ENCODE measurements around the gene EFEMP1.
"Not testable (repeated sequence)": the region's sequence is repeated elsewhere in the genome, so short reads cannot be mapped to it uniquely, and the experiment has no call there.

Gene EFEMP1

DNA sequence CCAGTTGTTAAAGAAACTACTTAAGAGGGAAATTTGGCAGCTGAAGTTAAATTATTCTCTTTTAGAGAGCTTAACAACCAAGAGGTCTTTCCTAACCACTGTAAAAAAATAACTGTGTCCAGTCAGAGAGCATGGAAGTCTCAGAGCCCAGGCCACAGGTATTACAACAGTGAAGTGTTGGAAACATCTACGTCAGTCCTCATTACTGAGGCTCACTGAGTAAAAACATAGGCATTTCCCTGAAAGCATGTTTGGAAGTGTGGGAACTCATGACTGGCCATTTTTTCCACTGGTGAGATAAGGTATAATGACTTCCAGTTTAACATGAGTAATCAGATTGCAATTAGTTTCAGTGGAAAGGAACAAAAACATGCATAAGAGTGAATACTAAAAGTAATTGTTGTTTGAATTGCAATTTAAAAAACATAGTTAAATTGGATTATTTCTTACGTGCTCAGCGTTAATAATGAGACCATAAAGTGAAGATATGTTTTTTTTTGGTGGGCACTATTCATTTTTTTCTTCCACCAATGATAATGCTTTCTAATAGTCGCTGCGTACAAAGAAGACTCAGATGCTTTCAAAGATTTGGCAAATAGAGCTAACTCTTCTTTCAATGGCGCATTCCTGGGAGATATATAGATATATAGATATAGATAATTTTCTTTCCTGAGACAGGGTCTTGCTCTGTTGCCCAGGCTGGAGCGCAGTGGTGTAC is 60.8 kb downstream of the EFEMP1 start:
- no peak for DNase-seq

DNA sequence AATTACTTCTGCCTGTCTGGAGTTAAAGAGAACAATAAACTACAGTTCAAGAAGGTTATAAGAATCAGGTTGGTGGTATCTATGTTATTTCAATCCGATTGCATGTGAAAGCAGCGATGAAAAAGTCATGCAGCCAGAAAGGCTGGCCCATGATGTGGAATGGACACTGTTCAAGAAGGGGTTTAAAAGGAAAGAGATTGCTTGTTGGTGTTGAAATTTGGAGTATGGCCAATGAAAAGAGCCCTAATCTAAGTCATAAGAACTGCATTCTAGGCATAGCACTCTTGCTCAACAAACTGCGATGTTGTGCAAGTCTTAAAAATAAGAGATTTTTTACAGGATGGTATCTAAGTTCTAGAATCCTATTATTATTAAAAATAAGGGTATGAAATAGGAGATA is 61.3 kb downstream of the EFEMP1 start:
- DNase-seq, result no peak

DNA sequence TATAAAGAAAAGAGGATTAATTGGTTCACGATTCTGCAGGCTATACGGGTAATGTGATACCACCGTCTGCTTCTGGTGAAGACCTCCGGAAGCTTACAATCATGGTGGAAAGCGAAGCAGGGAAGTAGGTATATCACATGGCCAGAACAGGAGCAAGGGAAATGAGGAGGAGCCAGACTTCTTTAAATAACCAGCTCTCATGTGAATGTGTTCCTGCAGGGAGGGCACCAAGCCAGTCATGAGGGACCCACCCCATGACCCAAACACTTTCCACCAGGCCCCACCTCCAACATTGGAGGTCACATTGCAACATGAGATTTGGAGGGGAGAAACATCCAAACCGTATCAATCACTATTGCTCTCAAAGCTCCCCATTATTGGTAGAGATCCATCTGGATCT is 61.8 kb downstream of the EFEMP1 start:
- DNase-seq, result no peak

DNA sequence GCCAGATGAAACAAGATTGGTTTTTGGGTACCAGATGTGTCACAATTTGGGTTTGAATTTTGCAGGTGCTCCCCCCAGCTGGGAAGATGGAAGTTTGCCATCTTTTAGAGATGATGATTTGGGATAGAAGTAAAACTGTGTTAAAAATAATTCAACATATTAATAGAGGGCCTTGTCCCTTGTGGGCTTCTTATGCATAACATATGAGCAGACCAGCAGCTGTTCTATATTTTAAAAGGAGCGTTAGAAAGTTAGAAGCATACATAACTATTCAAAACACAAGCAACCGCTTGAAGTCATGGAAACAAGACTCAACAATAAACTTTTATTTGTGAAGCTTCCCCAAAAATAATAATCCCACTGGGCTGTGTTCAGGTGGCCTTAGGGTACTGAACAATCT is 62.8 kb downstream of the EFEMP1 start:
- DNase-seq, result no peak

DNA sequence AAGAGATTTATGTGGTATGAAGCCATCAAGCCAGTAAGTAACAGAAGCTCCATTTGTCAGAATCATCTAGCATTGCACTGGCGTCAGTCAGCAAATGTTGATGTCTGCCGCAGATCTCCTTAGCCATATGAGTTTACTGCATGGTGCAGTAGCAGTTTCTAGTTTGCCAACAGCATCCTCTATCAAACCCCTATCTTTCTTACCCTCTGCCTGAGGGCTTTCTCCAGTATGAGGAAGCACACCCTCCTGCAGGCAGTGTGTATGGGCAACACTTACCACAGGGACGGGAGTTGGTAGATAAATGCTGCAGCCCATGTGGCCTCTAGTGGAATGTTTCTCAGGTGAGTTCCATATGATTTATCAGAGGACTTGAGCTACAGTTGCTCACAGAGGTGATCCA is 63.7 kb downstream of the EFEMP1 start:
- DNase-seq, result no peak

DNA sequence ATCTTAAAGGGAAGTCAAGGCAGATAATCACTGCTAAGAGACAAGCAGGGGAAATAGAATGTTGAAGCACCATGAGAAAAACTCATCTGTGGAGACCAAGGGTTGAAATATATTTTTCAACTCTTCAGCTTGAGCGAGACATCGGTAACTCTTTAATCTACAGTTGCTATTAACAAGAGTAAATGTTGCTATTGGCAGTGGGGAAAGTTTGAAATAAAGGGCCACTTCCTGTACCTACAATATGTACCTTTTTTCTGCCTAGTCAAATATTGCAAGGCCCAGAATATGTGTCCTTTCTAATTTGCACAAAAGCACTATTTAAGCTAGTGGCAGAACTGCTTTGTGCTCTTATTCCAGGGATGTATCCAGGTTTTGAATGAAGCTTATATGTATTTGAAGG is 65.8 kb downstream of the EFEMP1 start:
- DNase-seq, result no peak

DNA sequence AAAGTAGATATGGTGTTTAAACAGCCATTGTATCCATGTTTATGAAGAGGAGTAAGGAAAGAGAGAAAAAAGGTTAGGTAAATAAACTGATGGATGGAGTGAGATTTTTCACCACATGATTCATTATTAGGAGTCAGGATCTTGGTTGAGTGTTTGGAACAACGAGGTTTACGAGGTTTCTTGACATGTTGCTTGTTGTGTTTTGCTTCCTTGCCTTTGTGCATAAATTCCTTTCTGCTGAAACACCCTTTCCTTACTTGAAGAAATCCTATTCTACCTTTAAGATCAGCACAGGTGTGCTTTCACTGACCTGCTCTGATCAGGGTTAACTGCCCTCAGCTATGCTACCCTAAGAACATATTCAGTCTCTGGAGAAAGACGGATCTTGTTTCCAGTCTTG is 66.6 kb downstream of the EFEMP1 start:
- no peak for DNase-seq

DNA sequence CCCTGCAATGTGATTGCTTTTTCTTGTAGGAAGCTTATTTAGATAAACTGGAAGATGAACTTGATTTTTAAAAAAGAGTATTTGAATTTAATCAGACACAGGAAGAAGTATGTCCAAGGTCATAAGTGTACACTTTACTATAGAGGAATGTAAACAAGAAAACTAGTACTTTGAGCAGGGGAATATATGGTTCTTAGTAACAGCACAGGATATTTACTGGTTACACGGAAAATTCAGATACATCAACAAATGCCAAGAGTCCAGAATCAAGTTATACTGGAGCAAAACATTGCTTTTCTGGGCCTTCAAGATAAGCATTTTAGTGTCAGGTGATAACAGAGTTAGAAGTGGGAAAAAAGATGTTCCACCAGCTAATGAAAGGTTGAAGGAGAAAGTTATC is 75.5 kb downstream of the EFEMP1 start:
- DNase-seq, result no peak

DNA sequence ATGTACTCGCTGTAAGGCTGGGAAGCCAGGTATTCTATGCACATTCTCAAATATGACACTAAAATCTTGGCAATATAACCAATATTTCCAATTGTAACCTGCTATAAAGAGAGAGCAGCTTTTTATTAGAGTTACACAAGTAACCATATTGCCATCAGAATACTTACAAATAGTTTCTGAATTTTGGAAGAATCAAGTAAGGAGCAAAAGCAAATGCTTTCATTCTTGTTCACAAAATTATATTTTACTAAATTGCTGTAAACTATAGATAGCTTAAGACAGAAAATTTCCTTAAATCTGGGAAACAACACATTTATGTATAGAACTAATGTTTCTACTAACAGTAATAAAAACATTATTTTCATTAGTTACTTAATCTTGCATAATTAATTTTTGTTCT is 77.2 kb downstream of the EFEMP1 start:
- DNase-seq, result no peak

DNA sequence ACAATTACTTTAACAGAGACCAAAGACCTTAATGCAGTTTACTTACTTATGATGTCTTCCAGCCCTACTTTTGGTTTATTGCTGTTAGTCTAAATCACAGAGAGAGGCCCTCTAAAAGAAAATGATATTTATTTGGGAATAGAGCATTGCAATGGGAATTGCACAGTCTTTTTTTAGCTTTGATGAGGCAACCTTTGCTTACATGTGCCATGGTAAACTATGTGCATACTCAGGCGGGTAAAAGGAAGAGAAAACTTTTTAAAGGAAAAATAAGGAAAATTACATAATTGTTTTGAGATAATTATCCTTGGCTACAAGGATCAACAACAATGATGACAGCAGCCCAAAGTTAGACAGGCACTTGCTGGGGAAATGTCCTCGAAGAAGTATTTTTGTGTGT is 78.6 kb downstream of the EFEMP1 start:
- DNase-seq, result no peak

DNA sequence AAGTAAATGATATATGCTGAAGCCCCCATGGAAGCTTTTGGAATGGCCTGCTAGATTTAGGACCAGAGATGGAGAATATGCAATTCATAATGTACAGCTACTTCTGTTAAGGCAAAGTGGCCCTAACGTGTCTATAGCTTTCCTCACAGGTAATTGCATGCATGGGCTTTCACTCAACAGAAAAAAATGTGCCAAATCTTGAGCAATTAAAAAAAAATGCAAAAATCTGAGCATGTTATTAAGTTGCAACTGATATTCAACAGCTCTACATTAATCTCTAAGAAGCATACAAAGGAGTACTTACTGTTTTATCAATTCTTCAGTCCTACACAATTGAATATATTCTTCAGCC is 79.6 kb downstream of the EFEMP1 start:
- no peak for DNase-seq

DNA sequence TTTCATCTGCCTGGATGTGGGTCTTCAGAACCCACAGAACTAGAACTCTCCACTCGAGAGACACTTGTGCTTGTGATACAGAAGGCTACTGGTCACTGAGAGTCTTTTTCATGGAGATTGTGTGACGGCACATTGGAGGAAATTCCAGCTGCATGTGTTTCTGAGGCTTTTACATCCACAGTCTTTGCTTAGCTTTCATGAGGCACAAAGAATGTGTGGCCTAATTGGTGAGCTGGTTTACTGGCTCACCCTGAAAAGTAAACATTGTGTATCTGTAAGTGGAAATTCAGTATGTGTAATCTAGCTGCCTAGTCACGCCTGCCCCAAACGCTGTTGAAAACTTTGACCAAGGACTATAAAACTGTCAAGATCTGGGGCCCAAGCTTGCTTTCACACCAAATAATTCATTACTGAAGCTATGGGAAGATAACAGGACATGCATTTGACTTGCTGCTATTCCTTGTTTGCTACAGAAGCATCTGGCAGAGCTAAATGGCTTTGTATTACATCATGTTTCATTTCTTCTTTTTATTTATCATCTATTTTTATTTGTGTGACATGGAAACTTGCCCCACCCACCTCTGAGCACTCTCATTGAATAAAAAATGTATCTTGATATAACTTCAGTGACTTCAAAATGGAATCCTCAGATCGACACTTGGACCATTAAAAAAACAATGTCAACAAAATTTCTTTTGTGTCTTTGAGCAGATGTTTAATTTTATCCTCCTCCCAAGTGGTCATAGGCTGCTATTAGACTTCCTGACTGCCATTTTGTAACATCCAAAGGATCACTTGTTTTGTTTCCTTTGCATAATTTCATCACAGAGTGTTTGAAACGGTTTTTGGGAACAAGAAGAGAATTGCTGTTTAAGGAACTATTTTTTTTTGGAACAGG is 80.2 kb downstream of the EFEMP1 start:
- no peak for DNase-seq

DNA sequence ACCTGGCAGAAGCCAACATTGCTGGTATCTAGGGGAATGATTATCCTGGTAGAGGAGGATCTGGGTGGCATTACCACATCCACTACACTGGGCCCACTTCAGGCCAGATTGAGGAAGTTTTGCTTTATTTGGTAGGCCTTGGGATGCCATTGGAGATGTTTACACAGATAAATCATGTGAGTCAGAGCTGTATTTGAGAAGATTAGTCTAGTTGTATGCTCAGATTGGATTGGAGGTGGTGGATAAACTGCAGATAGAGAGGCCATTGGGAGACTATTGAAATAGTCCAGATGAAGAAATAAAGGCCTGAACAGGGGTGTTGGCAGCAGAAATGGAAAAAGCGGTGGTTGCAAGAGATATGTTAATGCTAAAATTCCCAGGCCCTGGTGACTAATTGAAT is 81.5 kb downstream of the EFEMP1 start:
- no peak for DNase-seq

DNA sequence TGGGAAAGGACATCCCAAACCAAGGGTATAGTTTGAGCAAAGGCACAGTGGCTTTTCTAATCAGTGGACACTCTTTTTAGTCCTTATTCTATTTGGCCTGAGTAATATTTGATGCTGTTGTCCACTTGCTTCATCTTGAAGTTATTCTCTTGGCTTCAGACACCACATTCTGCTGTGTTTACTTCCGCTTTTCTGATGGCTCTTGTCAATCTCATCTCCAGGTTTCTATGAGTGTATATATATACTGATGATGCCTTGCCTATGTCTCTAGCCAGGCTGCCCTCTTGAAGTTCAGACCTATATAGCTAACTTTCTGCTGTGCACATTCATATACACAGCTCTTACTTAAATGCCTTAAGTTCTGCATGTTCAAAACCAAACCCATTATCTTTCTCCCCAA is 83.1 kb downstream of the EFEMP1 start:
- no peak for DNase-seq

DNA sequence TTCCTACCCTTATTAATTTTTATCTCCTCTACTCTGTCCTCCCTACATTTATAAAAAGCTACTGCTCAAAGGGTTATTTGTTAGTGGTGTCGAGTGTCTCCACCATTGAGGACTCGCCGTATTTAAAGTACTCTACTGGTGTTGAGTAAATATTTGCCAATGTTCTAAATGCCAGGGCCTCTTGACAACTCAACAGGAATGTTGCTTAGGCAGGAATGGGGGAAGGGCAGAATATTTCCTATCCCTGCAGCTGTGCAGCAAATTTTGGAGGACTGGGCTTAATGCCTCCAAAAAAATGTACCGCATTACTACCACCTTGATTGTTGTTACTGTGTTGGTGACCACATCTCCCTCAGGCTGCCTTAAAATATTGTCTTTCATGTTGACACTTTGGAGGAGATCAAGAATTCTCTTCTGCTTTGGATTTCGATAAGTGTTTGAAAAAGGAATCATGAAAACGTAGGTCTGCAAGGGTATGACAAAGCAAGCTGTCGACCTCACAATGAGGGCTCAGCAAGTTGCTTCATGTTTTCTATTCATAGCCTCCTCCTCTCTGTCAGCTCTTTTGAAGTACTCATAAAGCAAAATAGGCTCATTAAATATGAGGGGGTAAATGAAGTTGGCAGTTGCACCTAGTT is 84.3 kb downstream of the EFEMP1 start:
- no peak for DNase-seq

DNA sequence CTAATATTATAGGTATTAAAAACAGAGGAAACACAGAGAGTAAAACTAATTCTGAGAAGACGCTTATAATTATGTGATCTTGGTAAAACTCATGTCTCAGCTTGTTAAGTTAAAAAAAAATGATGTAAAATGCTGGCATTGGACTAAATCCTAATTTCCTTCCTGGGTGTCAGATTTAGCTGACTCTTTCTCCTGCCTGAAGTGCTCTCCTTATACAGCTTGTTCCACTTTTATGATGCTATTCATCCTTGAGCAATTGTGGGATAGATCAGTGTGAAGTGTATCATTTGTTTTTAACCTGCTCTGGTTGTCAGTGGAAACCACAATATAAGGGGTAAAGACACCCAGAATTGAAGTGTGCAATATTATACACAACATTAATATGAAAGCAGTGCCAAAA is 84.9 kb downstream of the EFEMP1 start:
- DNase-seq, result no peak

DNA sequence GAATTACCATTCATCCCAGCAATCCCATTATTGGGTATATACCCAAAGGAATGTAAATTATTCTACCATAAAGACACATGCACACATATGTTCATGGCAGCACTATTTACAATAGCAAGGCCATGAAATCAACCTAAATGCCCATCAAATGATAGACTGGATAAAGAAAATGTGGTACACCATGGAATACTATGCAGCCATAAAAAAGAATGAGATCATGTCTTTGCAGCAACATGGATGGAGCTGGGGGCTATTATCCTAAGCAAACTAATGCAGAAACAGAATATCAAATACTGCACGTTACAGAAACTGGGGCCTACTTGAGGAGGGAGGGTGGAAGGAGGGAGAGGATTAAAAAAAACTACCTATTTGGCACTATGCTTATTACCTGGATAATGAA is 85.5 kb downstream of the EFEMP1 start:
- DNase-seq, result not testable (repeated sequence)

DNA sequence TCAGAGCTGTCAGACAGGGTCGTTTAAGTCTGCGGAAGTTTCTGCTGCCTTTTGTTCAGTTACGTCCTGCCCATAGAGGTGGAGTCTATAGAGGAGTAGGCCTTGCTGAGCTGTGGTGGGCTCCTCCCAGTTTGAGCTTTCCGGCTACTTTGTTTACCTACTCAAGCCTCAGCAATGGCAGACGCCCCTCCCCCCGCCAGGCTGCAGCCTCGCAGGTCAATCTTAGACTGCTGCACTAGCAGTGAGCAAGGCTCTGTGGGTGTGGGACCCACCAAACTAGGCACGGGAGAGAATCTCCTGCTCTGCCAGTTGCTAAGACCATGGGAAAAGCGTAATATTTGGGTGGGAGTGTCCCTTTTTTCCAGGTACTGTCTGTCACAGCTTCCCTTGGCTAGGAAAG is 86.5 kb downstream of the EFEMP1 start:
- no peak for DNase-seq

DNA sequence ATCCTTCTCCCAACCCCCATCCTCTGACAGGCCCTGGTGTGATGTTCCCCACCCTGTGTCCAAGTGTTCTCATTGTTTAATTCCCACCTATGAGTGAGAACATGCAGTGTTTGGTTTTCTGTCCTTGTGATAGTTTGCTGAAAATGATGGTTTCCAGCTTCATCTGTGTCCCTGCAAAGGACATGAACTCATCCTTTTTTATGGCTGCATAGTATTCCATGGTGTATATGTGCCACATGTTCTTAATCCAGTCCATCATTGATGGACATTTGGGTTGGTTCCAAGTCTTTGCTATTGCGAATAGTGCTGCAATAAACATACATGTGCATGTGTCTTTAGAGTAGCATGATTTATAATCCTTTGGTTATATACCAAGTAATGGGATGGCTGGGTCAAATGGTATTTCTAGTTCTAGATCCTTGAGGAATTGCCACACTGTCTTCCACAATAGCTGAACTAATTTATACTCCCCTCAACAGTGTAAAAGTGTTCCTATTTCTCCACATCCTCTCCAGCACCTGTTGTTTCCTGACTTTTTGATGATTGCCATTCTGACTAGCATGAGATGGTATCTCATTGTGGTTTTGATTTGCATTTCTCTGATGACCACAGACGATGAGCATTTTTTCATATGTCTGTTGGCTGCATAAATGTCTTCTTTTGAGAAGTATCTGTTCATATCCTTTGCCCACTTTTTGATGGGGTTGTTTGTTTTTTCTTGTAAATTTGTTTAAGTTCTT is 91.7 kb downstream of the EFEMP1 start:
- DNase-seq, result not testable (repeated sequence)

DNA sequence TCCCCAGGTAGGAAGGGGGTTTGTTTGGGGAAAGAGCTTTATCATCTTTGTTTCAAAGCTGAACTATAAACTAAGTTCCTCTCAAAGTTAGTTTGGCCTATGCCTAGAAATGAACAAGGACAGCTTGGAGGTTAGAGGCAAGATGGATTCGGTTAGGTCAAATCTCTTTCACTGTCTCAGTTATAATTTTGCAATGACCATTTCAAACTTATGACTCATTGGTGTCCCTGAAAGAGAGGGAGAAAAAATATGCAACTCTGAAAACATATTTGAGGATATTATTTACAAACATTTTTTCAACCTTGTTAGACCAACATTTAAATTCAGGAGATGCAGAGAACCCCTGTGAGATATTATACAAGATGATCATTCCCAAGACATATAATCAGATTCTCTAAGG is 95.7 kb downstream of the EFEMP1 start:
- no peak for DNase-seq

DNA sequence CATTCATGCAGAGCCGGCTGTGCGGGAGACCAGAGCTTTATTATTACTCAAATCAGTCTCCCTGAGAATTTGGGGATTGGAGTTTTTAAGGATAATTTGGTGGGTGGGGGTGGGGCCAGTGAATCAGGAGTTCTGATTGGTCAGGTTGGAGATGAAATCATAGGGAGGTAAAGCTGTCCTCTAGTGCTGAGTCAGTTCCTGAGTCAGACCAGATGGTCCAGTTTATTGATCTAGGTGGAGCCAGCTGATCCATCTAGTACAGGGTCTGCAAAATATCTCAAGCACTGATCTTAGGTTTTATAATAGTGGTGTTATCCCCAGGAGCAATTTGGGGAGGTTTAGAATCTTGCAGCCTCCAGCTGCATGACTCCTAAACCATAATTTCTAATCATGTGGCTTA is 96.2 kb downstream of the EFEMP1 start:
- not testable (repeated sequence) for DNase-seq

DNA sequence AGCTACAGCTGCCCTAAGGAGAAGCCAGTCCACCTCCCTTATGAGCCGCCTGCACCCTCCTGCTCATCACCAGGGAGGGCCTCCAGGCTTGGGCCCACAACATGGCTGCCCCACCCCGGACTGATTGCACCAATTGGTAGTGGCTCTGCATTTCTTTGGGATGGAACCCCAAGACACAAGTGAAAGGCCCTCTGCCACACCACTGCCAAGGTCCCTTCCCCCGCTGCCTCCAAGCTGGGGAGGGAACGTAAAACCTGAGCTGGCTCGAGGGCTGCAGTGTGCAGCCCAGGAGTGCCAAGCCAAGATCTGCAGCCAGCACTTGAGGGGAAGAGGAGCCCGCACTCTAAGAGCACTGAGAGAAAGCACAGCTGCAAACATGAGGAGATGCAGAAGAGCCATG is 97.3 kb downstream of the EFEMP1 start:
- DNase-seq, result no peak

DNA sequence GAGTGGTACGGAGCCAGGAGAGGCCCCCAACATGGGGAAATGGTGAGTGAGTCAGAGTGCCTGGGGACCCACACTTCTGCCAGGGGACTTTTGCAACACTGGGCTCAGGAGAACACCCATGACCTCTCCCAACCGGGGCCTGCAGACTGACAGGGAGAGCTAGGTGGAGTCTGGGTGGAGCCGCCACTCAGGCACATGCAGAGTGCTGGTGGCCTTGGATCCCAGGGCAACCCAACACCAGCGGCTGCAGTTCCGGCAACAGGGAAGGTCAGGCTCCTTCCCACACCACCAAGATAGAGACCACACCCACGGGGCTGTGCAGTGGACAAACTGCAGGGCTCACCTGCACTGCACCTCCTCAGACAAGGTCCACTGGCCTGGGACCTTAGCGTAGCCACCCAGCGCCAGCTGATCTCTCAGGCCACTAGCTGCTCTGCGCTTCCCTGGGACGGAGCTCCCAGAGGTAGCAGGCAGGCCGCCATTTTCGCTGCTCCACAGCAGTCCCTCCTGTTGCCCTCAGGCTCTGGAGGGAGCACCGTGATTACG is 99.0 kb downstream of the EFEMP1 start:
- DNase-seq, result no peak
